ENCODE data around the gene RAB7B.

RAB7B gene

DNA sequence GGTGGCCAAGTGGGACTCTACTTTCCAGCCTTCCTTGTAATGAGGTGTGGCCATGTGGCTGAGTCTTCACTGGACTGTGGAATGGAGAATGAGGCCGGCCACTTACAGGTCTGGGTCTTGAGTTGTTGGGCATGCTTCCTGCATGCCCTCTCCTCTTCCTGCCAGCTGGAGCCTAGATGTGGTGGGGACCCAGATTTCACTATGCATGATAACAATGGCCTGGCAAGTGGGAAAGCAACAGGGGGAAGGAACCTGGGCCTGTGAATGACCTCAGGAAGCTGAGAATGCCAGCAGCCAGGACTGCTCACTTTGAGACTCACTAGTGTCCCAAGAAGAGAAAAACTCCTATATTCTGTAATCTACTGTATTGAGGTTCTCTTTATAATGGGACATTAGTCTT is 51.4 kb downstream of the RAB7B start:
- no peak overlapping the region for H3K4me3 ChIP-seq (ENCODE audit: low read depth in 1 of 2, low read length in 2 of 2)
- no peak overlapping the region for H3K9ac ChIP-seq (ENCODE audit: low read depth in 1 of 2, low read length in 2 of 2)
- H3K9me3 ChIP-seq (ENCODE audit: control insufficient read depth in 1 of 2, low read length in 2 of 2): no peaks in the 10 kb centered on the region
- H3K27me3 ChIP-seq (ENCODE audit: control insufficient read depth in 1 of 2, insufficient read depth in 2 of 2, low read length in 2 of 2): peaks cover 0 to 17% of the 10 kb centered on the region in 2 donors
- H3K4me1 ChIP-seq (ENCODE audit: control insufficient read depth in 1 of 2, insufficient read depth in 2 of 2, low read length in 2 of 2): no peaks in the 10 kb centered on the region
- no peaks in the 10 kb centered on the region for H3K36me3 ChIP-seq (ENCODE audit: control insufficient read depth in 1 of 2, insufficient read depth in 2 of 2, low read length in 2 of 2)
- no peak overlapping the region for H3K27ac ChIP-seq (ENCODE audit: low read depth, low read length)

DNA sequence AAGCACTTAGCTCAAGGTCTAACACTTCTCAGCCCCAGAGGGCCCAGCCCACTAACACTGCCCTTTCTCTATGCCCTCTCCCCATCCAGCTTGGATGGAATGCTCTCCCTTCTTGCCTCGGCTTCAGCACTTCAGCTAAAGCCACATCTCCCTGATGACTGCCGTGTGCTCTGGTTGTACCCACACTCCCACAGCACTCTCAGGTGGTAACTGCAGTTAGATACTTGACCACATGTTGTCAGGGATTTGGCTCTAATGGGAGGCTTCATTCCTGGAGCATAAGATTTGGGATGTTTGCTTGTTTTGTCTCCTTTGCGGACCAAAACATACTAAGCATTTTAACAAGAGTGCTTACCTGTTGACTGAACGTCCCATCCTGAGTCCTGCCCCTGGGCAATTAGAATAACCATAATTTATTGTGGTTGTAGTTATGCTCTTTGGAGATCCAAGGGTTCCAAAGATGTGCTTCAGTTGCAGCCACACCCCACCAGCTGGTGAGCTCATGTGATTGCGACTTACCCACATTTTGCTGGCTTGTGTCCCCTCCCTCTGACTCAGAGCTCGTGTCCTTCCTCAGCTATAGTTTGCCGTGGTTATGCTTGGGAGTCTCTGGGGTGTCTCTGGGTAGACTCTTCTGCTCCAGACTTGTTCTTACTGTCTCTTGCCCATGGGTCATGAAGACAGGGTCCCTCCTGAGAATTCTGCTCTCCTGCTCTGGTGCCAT is 52.2 kb downstream of the RAB7B start:
- no peak overlapping the region for H3K9ac ChIP-seq (ENCODE audit: low read depth in 1 of 2, low read length in 2 of 2)
- no peaks in the 10 kb centered on the region for H3K4me1 ChIP-seq (ENCODE audit: control insufficient read depth in 1 of 2, insufficient read depth in 2 of 2, low read length in 2 of 2)
- no peak overlapping the region for H3K4me3 ChIP-seq (ENCODE audit: low read depth in 1 of 2, low read length in 2 of 2)
- no peak overlapping the region for H3K27ac ChIP-seq (ENCODE audit: low read depth, low read length)
- peaks cover 0 to 14% of the 10 kb centered on the region in 2 donors for H3K27me3 ChIP-seq (ENCODE audit: control insufficient read depth in 1 of 2, insufficient read depth in 2 of 2, low read length in 2 of 2)
- no peaks in the 10 kb centered on the region for H3K36me3 ChIP-seq (ENCODE audit: control insufficient read depth in 1 of 2, insufficient read depth in 2 of 2, low read length in 2 of 2)
- no peaks in the 10 kb centered on the region for H3K9me3 ChIP-seq (ENCODE audit: control insufficient read depth in 1 of 2, low read length in 2 of 2)

DNA sequence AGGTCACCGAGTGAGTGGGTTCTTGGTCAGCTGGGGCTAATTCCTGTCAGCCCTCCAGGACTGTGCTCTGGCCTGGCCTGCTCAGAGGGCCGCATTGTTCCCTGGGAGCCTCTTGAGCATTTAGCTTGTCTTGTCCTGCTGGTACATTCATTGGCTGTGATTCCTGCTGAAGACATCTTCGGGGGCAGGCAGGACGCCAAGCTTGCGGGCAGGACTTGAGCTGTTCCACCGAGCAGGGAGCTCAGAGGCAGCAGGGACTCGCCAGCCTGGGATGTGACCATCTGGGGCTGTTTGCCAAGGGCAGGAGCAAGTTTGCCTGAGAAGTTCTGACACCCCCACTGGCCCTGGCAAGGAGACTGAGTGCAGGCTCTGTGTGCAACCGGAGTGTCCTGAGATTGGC is 52.9 kb downstream of the RAB7B start:
- no peak overlapping the region for H3K27ac ChIP-seq (ENCODE audit: low read depth, low read length)
- no peak overlapping the region for H3K4me3 ChIP-seq (ENCODE audit: low read depth in 1 of 2, low read length in 2 of 2)
- no peaks in the 10 kb centered on the region for H3K9me3 ChIP-seq (ENCODE audit: control insufficient read depth in 1 of 2, low read length in 2 of 2)
- no peak overlapping the region for H3K9ac ChIP-seq (ENCODE audit: low read depth in 1 of 2, low read length in 2 of 2)
- no peaks in the 10 kb centered on the region for H3K4me1 ChIP-seq (ENCODE audit: control insufficient read depth in 1 of 2, insufficient read depth in 2 of 2, low read length in 2 of 2)
- peaks cover 0 to 18% of the 10 kb centered on the region in 2 donors for H3K27me3 ChIP-seq (ENCODE audit: control insufficient read depth in 1 of 2, insufficient read depth in 2 of 2, low read length in 2 of 2)
- no peaks in the 10 kb centered on the region for H3K36me3 ChIP-seq (ENCODE audit: control insufficient read depth in 1 of 2, insufficient read depth in 2 of 2, low read length in 2 of 2)

DNA sequence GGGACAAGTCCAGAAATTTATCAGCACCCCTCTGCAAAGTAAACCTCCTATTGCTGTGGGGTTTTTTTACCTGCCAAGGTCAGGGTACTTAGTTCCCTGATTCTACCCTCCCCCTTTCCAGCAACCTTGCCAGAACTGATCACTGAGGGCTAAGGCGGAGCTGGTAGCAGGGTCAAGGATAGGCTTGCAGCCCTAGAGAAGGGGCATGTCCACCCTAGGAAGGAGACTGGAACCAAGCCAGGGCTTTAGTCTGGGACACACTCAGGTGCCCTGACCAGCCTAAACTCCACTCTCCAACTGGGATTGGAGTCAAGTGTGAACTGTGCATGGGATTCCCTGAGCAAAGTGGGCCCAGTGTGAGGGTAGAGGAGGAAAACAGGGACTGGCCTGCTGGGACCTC is 53.4 kb downstream of the RAB7B start:
- H3K36me3 ChIP-seq (ENCODE audit: control insufficient read depth in 1 of 2, insufficient read depth in 2 of 2, low read length in 2 of 2): no peaks in the 10 kb centered on the region
- no peak overlapping the region for H3K4me3 ChIP-seq (ENCODE audit: low read depth in 1 of 2, low read length in 2 of 2)
- H3K9ac ChIP-seq (ENCODE audit: low read depth in 1 of 2, low read length in 2 of 2): no peak overlapping the region
- H3K27ac ChIP-seq (ENCODE audit: low read depth, low read length): no peak overlapping the region
- H3K4me1 ChIP-seq (ENCODE audit: control insufficient read depth in 1 of 2, insufficient read depth in 2 of 2, low read length in 2 of 2): no peaks in the 10 kb centered on the region
- H3K27me3 ChIP-seq (ENCODE audit: control insufficient read depth in 1 of 2, insufficient read depth in 2 of 2, low read length in 2 of 2): peaks cover 0 to 16% of the 10 kb centered on the region in 2 donors
- no peaks in the 10 kb centered on the region for H3K9me3 ChIP-seq (ENCODE audit: control insufficient read depth in 1 of 2, low read length in 2 of 2)

DNA sequence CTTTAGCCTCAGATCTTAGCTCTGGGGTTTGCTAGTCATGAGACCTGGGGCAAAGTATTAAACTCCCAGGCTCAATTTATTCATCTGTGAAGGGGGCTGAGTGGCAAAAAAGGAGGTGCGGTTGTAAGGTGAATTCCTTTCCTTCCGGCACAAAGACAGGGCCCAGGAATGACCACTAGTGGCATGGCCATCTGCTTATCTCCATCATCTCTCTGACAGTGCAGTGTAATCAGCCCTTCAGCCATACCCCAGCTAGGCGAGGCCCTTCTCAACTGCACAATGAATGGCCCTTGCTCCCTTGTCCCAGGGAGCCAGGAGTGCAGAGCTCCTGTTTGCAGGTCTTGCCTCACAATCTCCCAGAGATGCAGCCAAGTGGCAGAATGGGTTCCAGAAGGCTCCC is 54.3 kb downstream of the RAB7B start:
- no peaks in the 10 kb centered on the region for H3K4me1 ChIP-seq (ENCODE audit: control insufficient read depth in 1 of 2, insufficient read depth in 2 of 2, low read length in 2 of 2)

DNA sequence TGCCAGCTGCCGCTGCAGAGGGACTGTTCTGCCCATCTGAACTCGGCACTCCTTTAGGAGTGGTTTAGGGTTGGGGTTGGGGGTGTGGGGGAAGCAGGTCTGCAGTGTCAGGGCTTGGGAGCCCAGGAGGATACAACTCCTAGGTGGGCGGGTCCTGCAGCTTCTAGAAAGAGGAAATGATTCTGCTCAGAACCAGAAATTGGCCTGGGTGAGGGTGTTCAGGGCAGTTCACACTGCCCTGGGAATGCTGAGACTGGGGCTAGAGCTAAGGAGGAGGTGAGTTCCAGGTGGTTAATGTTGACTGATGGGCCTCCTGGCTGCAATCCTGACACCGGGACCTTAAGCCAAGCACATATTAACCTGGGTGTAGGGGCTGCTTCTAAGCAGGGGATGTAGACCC is 55.2 kb downstream of the RAB7B start:
- Histone ChIP-seq H3K36me3 (ENCODE audit: control insufficient read depth in 1 of 2, insufficient read depth in 2 of 2, low read length in 2 of 2) (no peaks in the 10 kb centered on the region), H3K4me1 (ENCODE audit: control insufficient read depth in 1 of 2, insufficient read depth in 2 of 2, low read length in 2 of 2) (no peaks in the 10 kb centered on the region), H3K4me3 (ENCODE audit: low read depth in 1 of 2, low read length in 2 of 2) (no peak overlapping the region), H3K27ac (ENCODE audit: low read depth, low read length) (no peak overlapping the region), H3K27me3 (ENCODE audit: control insufficient read depth in 1 of 2, insufficient read depth in 2 of 2, low read length in 2 of 2) (peaks cover 7% of the 10 kb centered on the region in 2 donors), H3K9ac (ENCODE audit: low read depth in 1 of 2, low read length in 2 of 2) (no peak overlapping the region), H3K9me3 (ENCODE audit: control insufficient read depth in 1 of 2, low read length in 2 of 2) (no peaks in the 10 kb centered on the region)

More for the DNA sequence above, 54.3 kb downstream of the RAB7B start:
- Histone ChIP-seq H3K9ac (ENCODE audit: low read depth in 1 of 2, low read length in 2 of 2) (no peak overlapping the region), H3K9me3 (ENCODE audit: control insufficient read depth in 1 of 2, low read length in 2 of 2) (no peaks in the 10 kb centered on the region), H3K27ac (ENCODE audit: low read depth, low read length) (no peak overlapping the region), H3K27me3 (ENCODE audit: control insufficient read depth in 1 of 2, insufficient read depth in 2 of 2, low read length in 2 of 2) (peaks cover 3 to 11% of the 10 kb centered on the region in 2 donors), H3K4me3 (ENCODE audit: low read depth in 1 of 2, low read length in 2 of 2) (no peak overlapping the region), H3K36me3 (ENCODE audit: control insufficient read depth in 1 of 2, insufficient read depth in 2 of 2, low read length in 2 of 2) (no peaks in the 10 kb centered on the region)

DNA sequence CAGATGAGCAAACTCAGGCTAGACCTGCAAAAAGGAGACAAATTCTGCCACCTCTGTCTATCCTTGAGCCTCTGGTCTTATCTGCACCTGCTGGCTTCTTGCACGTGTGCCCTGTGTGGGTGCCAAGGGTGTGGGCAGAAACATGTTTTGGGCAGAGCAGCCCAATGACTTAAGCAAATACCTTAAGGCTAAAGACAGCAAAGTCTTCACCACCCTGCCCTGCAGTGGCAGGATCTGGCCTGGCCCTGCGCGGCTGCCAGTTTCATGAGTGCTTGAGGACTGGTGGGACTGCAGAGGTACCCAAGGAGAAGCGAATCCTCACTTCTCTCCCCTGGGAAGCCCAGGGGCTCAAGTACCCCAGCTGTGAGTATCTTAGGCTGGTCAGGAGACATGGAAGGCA is 56.2 kb downstream of the RAB7B start:
- no peak overlapping the region for H3K4me3 ChIP-seq (ENCODE audit: low read depth in 1 of 2, low read length in 2 of 2)
- H3K9me3 ChIP-seq (ENCODE audit: control insufficient read depth in 1 of 2, low read length in 2 of 2): no peaks in the 10 kb centered on the region
- no peak overlapping the region for H3K27ac ChIP-seq (ENCODE audit: low read depth, low read length)
- H3K36me3 ChIP-seq (ENCODE audit: control insufficient read depth in 1 of 2, insufficient read depth in 2 of 2, low read length in 2 of 2): no peaks in the 10 kb centered on the region
- no peak overlapping the region for H3K9ac ChIP-seq (ENCODE audit: low read depth in 1 of 2, low read length in 2 of 2)
- peaks cover 12 to 14% of the 10 kb centered on the region in 2 donors for H3K27me3 ChIP-seq (ENCODE audit: control insufficient read depth in 1 of 2, insufficient read depth in 2 of 2, low read length in 2 of 2)
- no peaks in the 10 kb centered on the region for H3K4me1 ChIP-seq (ENCODE audit: control insufficient read depth in 1 of 2, insufficient read depth in 2 of 2, low read length in 2 of 2)

DNA sequence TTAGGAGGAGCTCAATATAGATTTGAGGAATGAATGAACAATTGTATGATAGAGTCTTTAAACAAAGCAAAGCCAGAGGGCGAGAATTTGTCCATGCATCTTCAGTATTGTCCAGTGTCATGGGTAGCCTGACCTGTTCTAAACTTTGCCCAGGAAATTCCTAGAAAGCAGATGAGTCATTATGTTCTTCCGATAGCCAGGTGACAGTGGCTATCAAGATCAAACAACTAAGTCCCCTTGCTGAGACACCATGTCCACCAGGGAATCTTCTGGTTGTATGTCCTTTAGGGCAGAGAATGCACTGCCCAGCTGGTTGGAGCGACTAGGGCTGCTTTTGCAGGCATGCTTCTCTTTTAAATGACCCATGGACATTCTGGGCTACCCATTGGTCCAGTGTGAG is 58.1 kb downstream of the RAB7B start:
- Histone ChIP-seq H3K27ac (ENCODE audit: low read depth, low read length) (no peak overlapping the region), H3K9ac (ENCODE audit: low read depth in 1 of 2, low read length in 2 of 2) (no peak overlapping the region), H3K4me3 (ENCODE audit: low read depth in 1 of 2, low read length in 2 of 2) (no peak overlapping the region), H3K27me3 (ENCODE audit: control insufficient read depth in 1 of 2, insufficient read depth in 2 of 2, low read length in 2 of 2) (peaks cover 15% of the 10 kb centered on the region in 2 donors), H3K9me3 (ENCODE audit: control insufficient read depth in 1 of 2, low read length in 2 of 2) (no peaks in the 10 kb centered on the region), H3K4me1 (ENCODE audit: control insufficient read depth in 1 of 2, insufficient read depth in 2 of 2, low read length in 2 of 2) (no peaks in the 10 kb centered on the region), H3K36me3 (ENCODE audit: control insufficient read depth in 1 of 2, insufficient read depth in 2 of 2, low read length in 2 of 2) (no peaks in the 10 kb centered on the region)

DNA sequence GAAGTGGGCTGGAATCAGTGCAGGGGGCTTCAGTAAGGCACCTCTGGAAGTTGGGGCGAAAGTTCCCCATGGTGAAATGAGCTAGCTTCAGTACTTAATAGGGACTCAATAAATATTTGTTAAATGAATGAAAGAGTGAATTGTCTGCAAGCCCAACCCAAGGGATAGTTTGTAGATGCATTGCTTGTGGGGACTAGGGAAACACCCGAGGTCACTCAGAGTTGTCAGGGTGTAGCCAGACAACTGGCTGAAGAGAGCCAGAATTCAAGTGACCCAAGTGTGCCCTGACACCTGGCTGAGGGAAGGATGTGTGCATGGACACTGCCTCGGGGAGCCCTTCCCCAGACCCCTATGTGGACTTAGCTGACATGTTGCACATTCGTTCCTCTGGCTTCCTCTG is 58.7 kb downstream of the RAB7B start:
- Histone ChIP-seq H3K9ac (ENCODE audit: low read depth in 1 of 2, low read length in 2 of 2) (no peak overlapping the region), H3K4me3 (ENCODE audit: low read depth in 1 of 2, low read length in 2 of 2) (no peak overlapping the region), H3K4me1 (ENCODE audit: control insufficient read depth in 1 of 2, insufficient read depth in 2 of 2, low read length in 2 of 2) (no peaks in the 10 kb centered on the region), H3K9me3 (ENCODE audit: control insufficient read depth in 1 of 2, low read length in 2 of 2) (no peaks in the 10 kb centered on the region), H3K27ac (ENCODE audit: low read depth, low read length) (no peak overlapping the region), H3K36me3 (ENCODE audit: control insufficient read depth in 1 of 2, insufficient read depth in 2 of 2, low read length in 2 of 2) (no peaks in the 10 kb centered on the region), H3K27me3 (ENCODE audit: control insufficient read depth in 1 of 2, insufficient read depth in 2 of 2, low read length in 2 of 2) (peaks cover 15 to 17% of the 10 kb centered on the region in 2 donors)

DNA sequence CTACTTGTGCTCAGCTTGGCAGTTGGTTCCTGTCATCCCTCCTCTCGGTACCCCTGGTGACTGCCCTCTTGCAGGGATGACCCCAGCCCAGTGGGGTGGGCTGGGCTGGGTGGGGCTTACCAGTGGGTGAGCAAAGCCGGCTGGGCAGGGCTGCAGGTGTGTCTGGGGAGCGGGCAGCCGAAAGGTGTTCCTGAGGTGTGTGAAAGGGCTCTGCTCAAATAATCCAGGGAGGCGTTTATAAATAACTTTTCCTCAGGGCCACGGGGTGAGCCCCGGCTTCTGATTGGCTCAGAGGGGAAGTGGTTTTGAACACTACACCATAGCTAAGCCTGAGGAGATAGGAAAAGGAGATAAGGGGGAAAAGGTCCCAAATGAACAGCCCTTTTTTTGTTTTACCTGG is 60.0 kb downstream of the RAB7B start, which contains the start of gene SLC26A9:
SLC26A9 (minus strand) TSS at position 212 of the 400 bp plus-strand sequence. CDS start 7,636 bp downstream, outside the sequence.
- Histone ChIP-seq H3K4me3 (ENCODE audit: low read depth in 1 of 2, low read length in 2 of 2) (no peak within 1 kb of the TSS), H3K9ac (ENCODE audit: low read depth in 1 of 2, low read length in 2 of 2) (no peak within 1 kb of the TSS), H3K27ac (ENCODE audit: low read depth, low read length) (no peak within 1 kb of the TSS), H3K4me1 (ENCODE audit: control insufficient read depth in 1 of 2, insufficient read depth in 2 of 2, low read length in 2 of 2) (no peaks in the 10 kb centered on the region), H3K27me3 (ENCODE audit: control insufficient read depth in 1 of 2, insufficient read depth in 2 of 2, low read length in 2 of 2) (peaks cover 23 to 25% of the 10 kb centered on the region in 2 donors), H3K9me3 (ENCODE audit: control insufficient read depth in 1 of 2, low read length in 2 of 2) (no peaks in the 10 kb centered on the region), H3K36me3 (ENCODE audit: control insufficient read depth in 1 of 2, insufficient read depth in 2 of 2, low read length in 2 of 2) (no peaks in the 10 kb centered on the region)

All from duodenal mucosa (tissue), 2 donors.